ENCODE results near the gene HP1BP3. TPM values are rescaled to one million over a fixed set of nuclear protein-coding genes. Genes with fewer than 3 reads are reported as not detected.
"Not testable (repeated sequence)": the region's sequence is repeated elsewhere in the genome, so short reads cannot be mapped to it uniquely, and the experiment has no call there.

Gene HP1BP3
- total RNA-seq, 3 donors from 2014 or later: 224 to 317 (median 281) TPM

- intact Hi-C loops (cut with DNase I; ENCODE audit: low total_unique reads): no loop called here
- no peaks in the 10 kb centered on the region for H3K36me3 ChIP-seq
- no peak for TF ChIP-seq POLR2AphosphoS5 (IDR thresholded peaks at IDR 0.05)
- no peak for TF ChIP-seq CTCF (IDR thresholded peaks at IDR 0.05)
- no peak for TF ChIP-seq POLR2A (IDR thresholded peaks at IDR 0.05)
- no peak overlapping the region for H3K4me3 ChIP-seq
- no peak overlapping the region for H3K27ac ChIP-seq
- H3K27me3 ChIP-seq: peaks cover 0 to 11% of the 10 kb centered on the region in 2 donors
- H3K4me1 ChIP-seq: no peaks in the 10 kb centered on the region
- peak in 1 of 2 donors; percentile 48 for DNase-seq (ENCODE audit: low spot score in 2 of 2)
- H3K9me3 ChIP-seq: no peaks in the 10 kb centered on the region
These were observed 65.7 kb downstream of the HP1BP3 start for GRCh38 chr1:20721117-20722061.

DNA sequence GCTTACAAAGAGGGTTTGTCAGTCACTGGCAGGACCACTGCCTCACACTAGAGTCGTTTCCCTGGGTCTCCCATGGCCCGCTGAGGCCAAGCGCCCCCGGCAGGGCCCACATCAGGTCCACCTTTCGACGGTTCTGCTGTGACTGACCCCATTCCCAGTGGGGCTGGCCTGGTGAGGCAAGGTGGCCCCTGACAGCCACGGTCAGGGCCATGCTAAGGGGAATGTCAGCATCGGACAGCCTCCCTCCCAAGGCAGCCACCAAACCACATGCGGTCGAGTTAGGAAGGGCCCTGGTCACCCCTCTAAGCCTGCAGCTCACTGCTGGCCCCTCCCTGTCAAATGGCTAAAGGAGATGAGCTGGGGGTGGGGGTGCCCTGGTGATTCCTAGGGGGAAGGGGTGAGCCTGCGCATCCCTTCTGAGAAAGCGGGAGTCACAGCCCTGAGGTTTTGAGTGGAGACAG, 66.4 kb downstream of the HP1BP3 start:
- Histone ChIP-seq H3K27ac (no peak overlapping the region), H3K4me1 (no peaks in the 10 kb centered on the region), H3K4me3 (no peak overlapping the region), H3K36me3 (no peaks in the 10 kb centered on the region), H3K27me3 (peaks cover 0 to 15% of the 10 kb centered on the region in 2 donors), H3K9me3 (no peaks in the 10 kb centered on the region)
- no peak for TF ChIP-seq CTCF (IDR thresholded peaks at IDR 0.05)
- no peak for TF ChIP-seq POLR2A (IDR thresholded peaks at IDR 0.05)
- TF ChIP-seq POLR2AphosphoS5 (IDR thresholded peaks at IDR 0.05): no peak
- intact Hi-C loops (cut with DNase I; ENCODE audit: low total_unique reads): no loop called here
- peak in 1 of 2 donors; percentile 27 for DNase-seq (ENCODE audit: low spot score in 2 of 2)

DNA sequence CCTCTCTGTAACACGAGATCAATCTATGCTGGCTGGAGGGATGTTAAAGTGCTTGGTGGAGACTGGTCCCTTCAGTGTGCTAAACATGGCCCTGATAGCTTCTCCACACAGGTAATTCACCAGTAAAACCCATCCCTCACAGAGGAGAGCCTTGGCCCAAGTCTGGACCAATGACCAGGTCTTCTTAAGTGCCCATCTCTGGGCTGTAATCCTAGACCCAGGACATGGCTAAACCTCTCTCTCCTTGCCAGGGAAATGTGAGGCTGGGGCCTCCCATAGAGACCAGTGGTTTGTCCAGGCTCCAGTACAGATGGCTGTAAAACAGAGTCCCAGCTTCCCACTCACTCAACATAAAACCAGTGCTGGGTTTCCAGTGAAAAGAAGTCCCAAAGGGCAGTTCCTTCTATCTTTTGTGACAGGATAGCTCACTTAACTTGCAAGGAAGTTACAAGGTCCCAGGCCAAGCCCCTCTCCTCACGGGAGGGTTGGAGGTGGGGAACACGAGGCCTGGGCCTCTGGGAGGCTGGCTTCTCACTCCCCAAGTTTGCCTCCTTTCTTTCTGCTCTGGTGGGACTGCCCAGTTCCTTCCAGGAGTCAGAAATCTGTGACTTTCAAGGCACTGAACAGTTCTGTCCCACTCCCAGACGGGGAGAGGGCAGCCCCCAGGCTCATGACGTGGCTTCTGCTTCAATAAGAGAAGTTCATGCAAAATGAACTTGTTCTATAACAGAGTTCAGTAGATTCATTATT, 67.1 kb downstream of the HP1BP3 start:
- H3K27me3 ChIP-seq: peaks cover 0 to 20% of the 10 kb centered on the region in 2 donors
- H3K27ac ChIP-seq: no peak overlapping the region
- H3K9me3 ChIP-seq: no peaks in the 10 kb centered on the region
- DNase-seq (ENCODE audit: low spot score in 2 of 2): peak in 1 of 2 donors; percentile 27
- no peak overlapping the region for H3K4me3 ChIP-seq
- intact Hi-C loops (cut with DNase I; ENCODE audit: low total_unique reads): no loop called here
- no peaks in the 10 kb centered on the region for H3K36me3 ChIP-seq
- TF ChIP-seq POLR2A (IDR thresholded peaks at IDR 0.05) (no peak), CTCF (IDR thresholded peaks at IDR 0.05) (no peak), POLR2AphosphoS5 (IDR thresholded peaks at IDR 0.05) (no peak)
- H3K4me1 ChIP-seq: no peaks in the 10 kb centered on the region

DNA sequence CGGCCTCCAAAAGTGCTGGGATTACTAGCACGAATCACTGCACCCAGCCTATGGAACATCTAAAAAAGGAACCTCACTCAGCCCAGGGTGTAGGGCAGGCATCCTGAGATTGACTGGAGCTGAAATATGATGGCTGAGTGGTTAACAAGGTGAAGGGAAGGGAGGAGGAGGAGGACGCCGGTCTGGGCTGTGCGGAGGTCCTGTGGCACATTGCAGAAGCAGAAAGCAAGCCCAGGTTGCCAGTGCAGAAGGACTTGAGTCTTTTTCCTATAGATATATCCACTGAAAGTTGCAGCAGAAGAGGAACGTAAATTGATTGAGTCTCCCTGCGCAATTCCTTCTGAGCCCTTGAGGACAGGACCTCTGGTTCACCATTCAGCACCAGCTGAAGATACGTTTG, 67.8 kb downstream of the HP1BP3 start:
- Histone ChIP-seq H3K9me3 (no peaks in the 10 kb centered on the region), H3K27me3 (peaks cover 0 to 20% of the 10 kb centered on the region in 2 donors), H3K27ac (no peak overlapping the region), H3K36me3 (no peaks in the 10 kb centered on the region), H3K4me1 (no peaks in the 10 kb centered on the region), H3K4me3 (no peak overlapping the region)
- DNase-seq (ENCODE audit: low spot score in 2 of 2): no peak
- intact Hi-C loops (cut with DNase I; ENCODE audit: low total_unique reads): no loop called here
- TF ChIP-seq POLR2AphosphoS5 (IDR thresholded peaks at IDR 0.05) (no peak), CTCF (IDR thresholded peaks at IDR 0.05) (no peak), POLR2A (IDR thresholded peaks at IDR 0.05) (no peak)

- H3K27ac ChIP-seq; intact Hi-C loops (cut with DNase I; ENCODE audit: low total_unique reads); H3K4me1 ChIP-seq; H3K36me3 ChIP-seq; H3K9me3 ChIP-seq: not testable (repeated sequence)
- Histone ChIP-seq H3K4me3 (peak overlapping the region; percentile 36 to 74 (median 52)), H3K27me3 (peaks cover 0 to 20% of the 10 kb centered on the region in 2 donors)
- peak in 1 of 2 donors; percentile 45 for DNase-seq (ENCODE audit: low spot score in 2 of 2)
These were observed 68.7 kb downstream of the HP1BP3 start for GRCh38 chr1:20718343-20718882.

All from breast epithelium (tissue), 4 donors.